Activated CD8-positive, alpha-beta memory T cell treated with anti-CD3 and anti-CD28 coated beads for 36 hours (primary cell): ENCODE measurements around the gene UPP1. TPM values are rescaled to one million over a fixed set of nuclear protein-coding genes. Genes with fewer than 3 reads are reported as not detected.
"Not testable (repeated sequence)": the region's sequence is repeated elsewhere in the genome, so short reads cannot be mapped to it uniquely, and the experiment has no call there.

Experiments
- CTCF ChIA-PET: fragments of 350-600 bp; sonication (Branson Sonifier 250); formaldehyde crosslinking; loops from one replicate; lab custom pipeline; 2021; ENCODE audit warnings: antibody characterized with exemption; lab: Charles Lee
- POLR2A ChIA-PET: fragments of 350-600 bp; sonication (Branson Sonifier 250); formaldehyde crosslinking; loops from one replicate; lab custom pipeline; 2021; ENCODE audit warnings: antibody characterized with exemption; lab: Charles Lee
- total RNA-seq, 2 experiments: library from RNA; stranded (reverse); gene quantifications; one replicate each; pipeline ENCODE4 v1.2.3, GENCODE V29; 2021

The UPP1 gene
- total RNA-seq, 2 experiments from 2014 or later = 123 to 125 TPM

DNA sequence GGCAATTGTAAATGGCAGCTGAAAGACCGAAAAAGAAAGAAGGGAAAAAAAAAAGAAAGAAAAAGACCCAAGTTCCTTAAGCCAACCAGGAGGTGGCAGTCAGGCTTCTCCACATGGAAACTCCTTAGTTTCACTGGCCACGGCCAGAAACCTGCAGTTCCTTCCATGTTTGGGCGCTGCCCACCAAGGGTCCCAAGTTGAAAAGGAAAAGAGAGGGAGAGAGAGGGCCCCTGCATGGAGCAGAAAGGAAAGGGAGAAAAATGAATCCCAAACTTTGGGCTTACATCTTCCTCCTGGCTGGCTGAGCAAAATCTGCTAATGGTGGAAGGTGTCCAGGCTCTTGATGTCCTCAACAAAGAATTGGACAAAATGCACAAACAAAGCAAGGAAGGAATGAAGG is 50.4 kb downstream of the UPP1 start:
- ChIA-PET CTCF (no interaction called here), POLR2A (no interaction called here)

DNA sequence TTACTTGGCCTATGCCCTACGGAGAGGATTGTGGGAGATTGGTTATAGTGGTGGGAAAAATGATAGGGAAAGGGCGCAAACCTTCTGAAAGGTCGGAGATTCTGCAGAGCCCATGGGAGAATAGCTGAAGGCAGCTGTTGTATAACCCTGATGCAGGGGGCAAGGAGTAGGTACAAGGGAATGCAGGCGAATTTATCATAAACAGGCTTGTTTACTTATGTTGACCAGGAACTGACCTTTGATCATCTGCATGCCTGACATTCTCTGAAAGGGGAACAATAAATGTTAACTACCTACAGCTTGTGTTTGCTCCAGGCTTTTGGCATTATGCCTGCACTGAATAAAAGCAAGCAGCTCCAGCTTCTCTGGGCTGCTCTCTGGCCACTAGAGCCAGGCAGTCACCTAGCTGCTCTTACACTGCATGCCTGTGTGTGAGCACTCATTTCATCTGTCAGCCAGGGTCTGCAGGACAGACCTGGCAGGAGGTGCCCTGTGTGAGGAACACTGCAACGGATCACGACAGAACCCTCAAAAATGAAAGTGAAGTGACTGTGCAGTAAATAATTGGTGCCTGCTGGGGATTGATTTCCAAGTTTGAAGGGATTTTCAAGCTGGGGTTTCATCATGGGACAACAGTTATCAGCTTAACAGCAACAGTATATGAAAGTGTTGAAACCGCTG is 51.1 kb downstream of the UPP1 start:
- CTCF ChIA-PET = interaction anchor here (2.1 kb wide), 1 partner anchor 30 kb away, joined by 5 read pairs; no protein-coding TSS in a partner anchor

DNA sequence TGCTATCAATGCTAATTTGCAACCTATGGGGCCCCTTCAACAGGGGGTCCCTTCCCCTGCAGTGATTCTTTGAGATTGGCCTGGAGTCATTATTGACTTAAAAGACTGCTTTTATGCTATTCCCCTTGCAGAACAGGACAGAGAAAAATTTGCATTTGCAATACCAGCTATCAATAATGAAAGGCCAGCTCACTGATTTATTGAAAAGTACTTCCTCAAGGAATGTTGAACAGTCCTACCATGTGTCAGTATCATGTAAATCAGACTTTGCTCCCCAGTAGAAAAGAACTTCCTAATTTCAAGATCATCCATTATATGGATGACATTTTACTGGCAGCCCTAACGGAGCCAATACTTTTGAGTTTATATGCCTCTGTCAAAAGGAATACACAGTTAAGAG is 52.5 kb downstream of the UPP1 start:
- ChIA-PET CTCF (interaction anchor here (2.1 kb wide), 1 partner anchor 31 kb away, joined by 5 read pairs; no protein-coding TSS in a partner anchor), POLR2A (no interaction called here)

More for the DNA sequence above, 51.1 kb downstream of the UPP1 start:
- POLR2A ChIA-PET = no interaction called here

DNA sequence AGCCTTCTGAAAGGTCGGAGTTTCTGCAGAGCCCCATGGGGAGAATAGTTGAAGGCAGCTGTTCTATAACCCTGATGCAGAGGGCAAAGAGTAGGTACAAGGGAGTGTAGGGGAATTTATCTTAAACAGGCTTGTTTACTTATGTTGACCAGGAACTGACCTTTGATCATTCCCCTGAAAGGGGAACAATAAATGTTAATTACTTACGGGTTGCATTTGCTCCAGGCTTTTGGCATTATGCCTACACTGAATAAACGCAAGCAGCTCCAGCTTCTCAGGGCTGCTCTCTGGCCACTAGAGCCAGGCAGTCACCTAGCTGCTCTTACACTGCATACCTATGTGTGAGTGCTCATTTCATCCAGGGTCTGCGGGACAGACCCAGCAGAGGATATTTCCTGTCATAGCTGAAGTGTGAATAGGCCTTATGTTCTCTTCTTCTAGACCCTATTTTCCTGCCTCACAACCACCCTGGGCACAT is 55.3 kb downstream of the UPP1 start:
- POLR2A ChIA-PET = no interaction called here
- CTCF ChIA-PET = no interaction called here

DNA sequence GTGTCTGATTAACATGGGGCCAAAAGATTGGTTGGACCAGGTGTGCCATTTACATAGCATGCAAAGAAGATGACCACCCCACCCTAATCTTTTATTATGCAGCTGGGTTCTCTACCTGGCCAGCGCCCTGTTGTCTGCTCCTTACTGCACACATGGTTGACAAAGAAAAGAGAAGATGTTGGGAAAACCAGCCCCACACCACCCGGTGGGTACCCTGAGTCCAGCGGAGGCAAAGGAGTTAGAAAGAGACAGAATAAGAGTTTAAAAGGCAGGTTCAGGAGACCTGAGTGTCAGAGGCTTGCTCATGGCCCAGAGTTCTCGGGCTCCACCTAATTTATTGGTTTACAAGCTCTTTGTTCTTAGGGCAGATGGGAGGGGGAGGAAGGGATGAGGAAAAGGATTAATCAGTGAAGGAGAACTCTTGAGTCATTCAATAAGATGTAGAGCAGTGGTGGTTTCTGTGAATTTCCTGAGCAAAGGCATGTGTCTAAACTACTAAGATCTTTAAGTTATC is 58.1 kb downstream of the UPP1 start:
- ChIA-PET CTCF (no interaction called here), POLR2A (no interaction called here)

DNA sequence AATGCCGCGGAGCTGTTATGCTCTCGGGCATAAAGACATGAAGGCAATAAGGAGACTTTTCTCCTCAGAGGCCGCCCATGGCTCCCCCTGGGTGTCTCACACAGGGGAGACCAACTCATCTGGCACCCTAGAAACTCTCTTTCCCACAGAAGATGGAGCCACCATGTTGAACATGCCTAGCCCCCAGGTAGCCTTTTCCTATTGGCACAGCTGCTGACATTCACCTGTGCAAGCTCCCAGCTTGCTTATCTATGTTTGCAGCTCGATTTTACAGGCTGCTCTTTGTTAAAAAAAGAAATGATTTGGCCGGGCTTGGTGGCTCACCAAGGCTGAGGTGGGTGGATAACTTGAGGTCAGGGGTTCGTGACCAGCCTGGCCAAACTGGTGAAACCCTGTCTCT is 58.6 kb downstream of the UPP1 start:
- POLR2A ChIA-PET, CTCF ChIA-PET: not testable (repeated sequence)

DNA sequence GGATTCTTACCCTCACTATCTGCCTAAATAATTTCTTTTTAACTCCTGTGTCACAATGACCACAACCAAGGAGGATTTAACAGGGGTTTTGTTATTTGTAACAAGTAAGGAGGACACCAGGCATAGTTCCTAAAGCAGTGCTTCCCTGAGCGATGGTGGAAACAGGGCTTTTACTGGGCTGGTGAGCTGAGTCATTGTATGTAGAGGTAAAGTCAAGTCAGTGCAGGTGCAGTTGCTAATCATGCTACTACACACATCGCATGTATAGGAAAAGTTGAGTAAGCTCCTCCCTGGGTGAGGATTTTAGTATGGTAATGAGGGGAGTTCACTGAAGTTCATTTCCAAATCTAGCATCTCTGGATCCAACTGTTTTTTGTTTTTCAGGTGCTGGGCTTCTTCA is 59.2 kb downstream of the UPP1 start:
- ChIA-PET CTCF (no interaction called here), POLR2A (no interaction called here)

DNA sequence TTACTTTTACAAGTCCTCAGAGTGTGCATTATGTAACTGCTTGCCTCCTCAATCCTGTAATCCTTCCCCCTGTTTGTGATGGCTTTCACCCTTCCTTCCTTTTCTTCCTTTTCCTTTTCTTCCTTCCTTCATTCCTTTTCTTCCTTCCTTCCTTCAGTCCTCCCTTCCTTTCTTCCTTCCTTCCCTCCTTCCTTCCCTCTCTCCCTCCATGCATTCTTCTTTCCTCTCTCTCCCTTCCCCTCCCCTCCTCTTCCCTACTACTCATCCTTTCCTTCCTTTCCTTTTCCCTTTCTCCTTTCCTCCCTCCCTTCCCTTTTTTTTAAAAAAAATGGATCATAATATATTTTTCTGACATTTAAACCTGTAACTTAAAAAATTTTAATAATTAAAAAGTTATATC is 60.0 kb downstream of the UPP1 start:
- ChIA-PET POLR2A (no interaction called here), CTCF (no interaction called here)

DNA sequence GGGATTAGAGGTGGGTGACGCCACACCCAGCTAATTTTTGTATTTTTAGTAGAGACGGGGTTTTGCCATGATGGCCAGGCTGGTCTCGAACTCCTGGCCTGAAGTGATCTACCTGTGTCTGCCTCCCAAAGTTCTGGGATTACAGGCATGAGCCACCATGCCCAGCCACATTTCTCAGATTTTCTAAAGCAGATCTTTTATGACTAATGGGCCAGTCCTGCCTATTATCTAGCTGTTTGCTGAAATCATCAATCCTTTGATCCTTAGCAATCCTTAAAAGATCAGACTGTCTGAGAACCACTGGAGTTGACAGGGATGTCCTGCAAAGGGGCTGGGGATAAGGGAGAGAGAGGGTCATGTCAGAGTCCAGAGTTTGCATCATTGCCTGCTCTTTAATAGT is 61.0 kb downstream of the UPP1 start:
- ChIA-PET CTCF (no interaction called here), POLR2A (no interaction called here)

DNA sequence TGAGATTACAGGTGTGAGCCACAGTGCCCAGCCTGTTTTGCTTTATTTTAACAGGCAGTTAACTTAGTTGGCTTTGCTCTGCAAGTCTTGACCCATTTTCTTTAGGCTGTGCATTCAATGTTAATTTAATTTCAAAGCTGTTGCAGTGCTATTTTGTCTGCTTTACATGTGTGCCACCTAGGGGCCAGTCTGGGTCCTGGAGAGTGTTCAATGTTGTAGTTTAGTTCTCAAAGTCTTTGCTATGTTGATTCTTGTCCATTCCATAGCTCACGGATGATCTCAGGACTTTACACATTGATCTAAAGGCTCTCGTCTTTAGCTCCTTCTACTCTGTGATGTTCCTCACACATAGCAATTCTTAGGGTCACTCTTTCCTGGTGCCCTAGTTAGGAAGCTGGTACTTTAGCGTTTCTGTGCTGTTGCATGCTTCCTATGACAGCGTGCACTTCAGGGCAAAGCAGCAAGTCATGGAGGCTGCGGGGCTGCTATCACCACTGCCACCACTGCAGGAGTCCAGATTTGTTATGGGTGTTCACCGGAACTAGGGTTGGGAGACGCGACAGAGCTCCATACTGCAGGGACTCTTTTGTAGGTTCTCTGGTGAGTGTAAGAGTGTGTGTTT is 65.8 kb downstream of the UPP1 start:
- ChIA-PET POLR2A (no interaction called here), CTCF (interaction anchor here (0.6 to 1.6 kb wide), 9 partner anchors 18 to 358 kb away, joined by 3 to 6 read pairs (median 3); no protein-coding TSS in a partner anchor)

Other genes with a start within 250 kb of the UPP1 start
- gene PKD1L1, start 140.8 kb upstream of the UPP1 start, total RNA-seq = under 1 TPM; 0.08 TPM
- gene HUS1, start 109.7 kb upstream of the UPP1 start, total RNA-seq = 10 to 100 TPM; 54.6 to 57.0 TPM
- gene SUN3, start 60.2 kb upstream of the UPP1 start, total RNA-seq = not detected
- 1 to 10 TPM; 2.0 to 2.1 TPM for gene C7orf57, start 53.7 kb upstream of the UPP1 start, total RNA-seq
- not detected for gene ABCA13, start 82.2 kb downstream of the UPP1 start, total RNA-seq